Measurements from ENCODE around the gene RFTN1.

- TF ChIP-seq CTCF (IDR thresholded peaks at IDR 0.05) (no peak), POLR2A (IDR thresholded peaks at IDR 0.05) (no peak)
These were observed 130.7 kb downstream of the RFTN1 start for GRCh38 chr3:16382845-16383244.

All from heart left ventricle (tissue), 13 donors.